ENCODE data around the gene ZNF106. TPM values are rescaled to one million over a fixed set of nuclear protein-coding genes. Genes with fewer than 3 reads are reported as not detected.

The ZNF106 gene
- polyA plus RNA-seq (ENCODE audit: insufficient read depth in 1 of 5, insufficient read length in 5 of 5, low replicate concordance in 1 of 5) = 10 to 100 TPM; 37.3 to 53.1 (median 46.1) TPM
- long read RNA-seq, donor 1 = 0 reads
- long read RNA-seq, donor 2, full-length matches to known transcripts = 1 of 1 reads
- long read RNA-seq, donor 2, partial matches to known transcripts = 0 of 1 reads
- long read RNA-seq, donor 2, other reads (novel, unspliced or antisense) = 0 of 1 reads
- long read RNA-seq, donor 3 = 0 reads
- long read RNA-seq, donor 4 = 0 reads
- long read RNA-seq, donor 5, full-length matches to known transcripts = 2 of 19 reads
- long read RNA-seq, donor 5, partial matches to known transcripts = 17 of 19 reads
- long read RNA-seq, donor 5, other reads (novel, unspliced or antisense) = 0 of 19 reads
- long read RNA-seq, donor 6 = 0 reads
- long read RNA-seq, donor 7, partial matches to known transcripts = 6 of 6 reads
- long read RNA-seq, donor 7, other reads (novel, unspliced or antisense) = 0 of 6 reads
- long read RNA-seq, donor 8 = 0 reads

DNA sequence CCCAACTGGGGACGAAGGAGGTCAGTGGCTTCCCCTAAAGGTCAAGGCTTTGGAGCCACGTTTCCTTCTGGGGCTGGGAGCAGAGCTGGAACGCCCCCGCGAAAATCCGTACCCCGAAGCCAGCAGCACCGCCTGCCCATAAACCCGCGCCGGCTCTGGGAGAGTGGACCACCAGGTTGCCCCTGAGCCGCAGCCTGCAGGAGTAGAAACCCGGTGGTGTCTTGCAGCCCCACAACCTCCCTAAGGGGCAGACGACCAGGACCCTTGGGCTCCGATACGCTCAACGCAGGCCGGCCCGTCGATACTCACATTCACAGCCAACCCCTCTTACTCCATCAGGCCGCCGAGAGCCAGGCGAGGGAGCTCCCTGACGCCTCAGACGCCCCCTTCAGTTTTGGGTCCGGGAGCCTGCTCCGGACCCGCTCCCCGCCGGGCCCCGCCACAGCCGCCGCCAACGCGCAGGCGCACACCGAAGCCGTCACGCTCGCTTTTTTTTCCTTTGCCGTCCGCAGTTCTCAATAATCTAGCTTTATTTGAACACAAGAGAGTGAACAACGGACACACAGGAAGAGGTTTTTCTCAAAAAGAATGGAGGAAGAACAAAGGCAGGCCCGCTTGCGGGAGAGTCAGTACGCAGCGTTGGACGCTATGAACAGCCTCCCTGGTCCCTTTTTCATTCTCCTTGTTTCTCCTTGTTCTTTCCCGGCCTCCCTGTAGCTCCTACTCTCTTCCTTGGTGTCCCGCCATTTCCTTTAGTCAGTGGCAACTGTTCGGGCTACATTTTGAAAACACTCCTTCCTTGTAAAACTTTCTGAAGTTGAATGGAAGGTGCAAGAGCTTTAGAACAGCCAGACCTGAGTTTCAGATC is at the start of gene ZNF106:
Gene ZNF106 (minus strand): TSS at position 471 of the 868 bp plus-strand sequence. CDS start 18,852 bp downstream, outside the sequence.
- DNase-seq = peak; percentile 94

DNA sequence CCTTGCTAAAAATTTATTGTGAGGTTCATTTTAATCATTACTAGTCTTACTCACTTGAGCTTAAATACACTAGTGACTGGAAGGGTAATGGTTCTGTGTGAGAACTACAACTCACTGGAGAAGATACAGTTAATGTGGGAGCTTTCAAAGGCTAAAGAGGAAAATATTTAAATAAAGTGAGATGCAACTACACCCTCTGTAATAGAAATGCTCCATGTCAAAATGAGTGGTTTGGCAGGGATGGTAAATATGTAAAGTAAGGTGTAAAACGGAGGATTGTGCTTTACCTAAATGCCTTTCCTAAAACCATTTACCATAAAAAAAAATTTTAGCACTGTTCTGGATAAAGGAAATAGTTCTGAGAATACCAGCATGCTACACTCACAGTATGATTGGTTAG is 42.3 kb upstream of the ZNF106 start:
- no peak for DNase-seq

DNA sequence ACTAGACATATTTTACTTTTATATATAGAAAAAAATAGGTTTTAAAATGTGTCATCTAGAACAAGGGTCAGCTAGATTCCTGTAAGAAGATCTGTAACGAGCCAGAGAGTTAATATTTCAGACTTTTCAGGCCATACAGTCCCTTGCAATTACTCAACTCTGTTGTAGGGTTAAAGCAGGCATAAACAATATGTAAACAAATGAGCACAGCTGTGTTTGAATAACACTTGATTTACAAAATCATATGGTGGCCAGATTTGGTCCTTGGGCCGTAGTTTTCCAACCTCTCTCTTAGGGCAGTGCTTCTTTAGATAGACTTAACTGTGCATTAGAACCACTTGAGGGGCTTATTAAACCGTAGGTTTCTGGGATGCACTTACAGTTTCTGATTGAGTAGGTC is 38.0 kb upstream of the ZNF106 start:
- no peak for DNase-seq

DNA sequence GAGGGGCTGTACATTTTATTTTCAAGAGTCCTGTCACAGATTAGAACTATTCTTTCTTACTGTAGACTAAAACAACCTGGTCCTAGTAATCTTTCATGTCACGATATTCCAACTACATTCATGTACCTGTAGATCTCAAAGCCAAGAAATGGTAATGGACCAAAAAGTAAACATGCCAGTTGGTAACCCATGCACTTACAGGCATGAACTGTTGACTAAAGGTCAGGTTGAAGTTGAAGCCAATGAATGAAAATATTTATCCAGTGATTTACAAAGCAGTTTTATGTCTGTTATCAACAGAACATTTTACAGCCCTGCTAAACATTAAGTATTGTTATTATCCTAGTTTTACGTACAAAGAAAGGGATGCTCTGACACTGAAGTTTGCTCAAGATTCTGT is 32.4 kb upstream of the ZNF106 start:
- DNase-seq = no peak

DNA sequence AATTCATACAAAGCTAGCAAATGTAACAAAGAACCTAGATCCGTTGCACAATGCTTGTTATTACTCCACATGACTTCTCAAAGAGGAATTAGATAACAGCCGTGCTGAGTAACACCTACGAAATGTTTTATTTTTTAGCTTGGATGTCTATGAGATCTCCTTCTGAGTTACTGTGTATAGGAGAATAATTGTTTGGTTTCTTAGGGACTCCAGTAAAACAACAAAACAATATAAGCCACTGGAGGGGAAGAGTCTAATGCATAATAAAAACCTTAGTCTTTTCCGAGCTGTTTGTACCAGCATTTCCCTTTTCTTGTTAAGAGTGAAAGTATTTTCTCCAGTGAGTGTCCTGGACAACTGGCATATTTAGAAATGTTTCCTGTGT is 20.1 kb upstream of the ZNF106 start:
- DNase-seq = no peak

DNA sequence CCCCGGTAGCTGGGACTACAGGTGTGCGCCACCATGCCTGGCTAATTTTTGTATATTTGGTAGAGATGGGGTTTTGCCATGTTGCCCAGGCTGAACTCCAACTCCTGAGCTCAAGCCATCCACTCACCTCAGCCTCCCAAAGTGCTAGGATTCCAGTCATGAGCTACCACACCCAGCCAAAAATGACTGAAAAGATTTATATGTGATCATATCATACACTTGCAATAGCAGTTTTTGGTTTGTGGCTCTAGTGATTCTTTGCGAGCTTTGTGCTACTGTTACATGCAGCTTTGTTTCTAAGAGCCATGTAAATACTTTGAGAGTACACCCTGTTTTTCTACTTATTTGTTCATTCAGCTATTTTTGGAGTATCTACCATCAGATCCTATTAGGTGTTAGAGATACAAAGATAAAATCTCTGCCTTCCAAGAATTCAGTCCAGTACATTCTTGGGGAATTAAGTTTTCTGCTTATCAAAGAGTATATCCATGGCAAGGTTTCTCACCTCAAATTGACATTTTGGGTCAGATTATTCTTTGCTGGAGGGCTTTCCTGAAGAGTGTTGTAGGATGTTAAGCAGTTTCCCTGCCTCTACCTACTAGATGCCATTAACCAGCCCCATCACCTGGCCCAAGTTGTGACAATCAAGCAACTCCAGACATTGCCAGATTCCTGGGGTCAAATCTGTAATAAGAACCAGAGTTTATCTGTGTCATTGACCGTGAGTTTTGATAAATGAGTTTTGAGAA is 19.5 kb upstream of the ZNF106 start:
- no peak for DNase-seq

DNA sequence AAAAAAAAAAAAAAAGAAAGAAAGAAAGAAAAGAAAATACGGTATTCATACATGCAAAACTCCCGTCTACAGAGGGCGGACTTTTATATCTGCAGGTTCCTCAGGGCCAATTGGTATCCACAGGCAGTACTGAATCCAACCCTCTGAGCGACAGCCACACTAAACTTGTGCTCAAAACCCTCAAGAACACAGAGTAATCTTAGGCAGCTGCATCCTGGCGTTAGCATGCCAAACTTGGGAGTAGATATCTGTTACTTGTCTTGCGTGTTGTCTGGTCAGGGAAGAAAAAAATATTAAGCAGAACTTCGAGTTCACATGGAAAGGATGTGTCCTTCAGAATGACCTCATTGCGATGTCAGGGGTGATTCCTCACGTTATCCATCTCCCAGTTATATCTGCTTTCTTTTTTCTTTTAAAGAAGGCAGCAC is 17.3 kb upstream of the ZNF106 start:
- no peak for DNase-seq

DNA sequence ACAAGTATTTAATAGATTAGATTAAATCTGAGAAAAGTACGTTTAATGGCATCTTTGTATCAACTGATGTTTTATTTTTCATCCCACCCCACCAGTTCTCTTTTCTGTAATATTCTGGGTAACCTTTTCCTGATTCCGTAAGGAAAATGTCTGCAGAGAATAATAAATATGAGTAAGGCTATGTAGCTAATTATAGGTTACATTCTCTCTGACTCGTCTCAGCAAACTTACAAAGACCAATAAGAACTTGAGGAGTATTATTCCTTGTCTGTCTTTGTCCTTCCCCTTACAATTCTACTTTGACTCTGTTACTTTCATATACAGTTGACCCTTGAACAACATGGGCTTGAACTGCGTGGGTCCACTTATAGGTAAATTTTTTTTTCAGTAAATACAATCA is 16.6 kb upstream of the ZNF106 start:
- no peak for DNase-seq

DNA sequence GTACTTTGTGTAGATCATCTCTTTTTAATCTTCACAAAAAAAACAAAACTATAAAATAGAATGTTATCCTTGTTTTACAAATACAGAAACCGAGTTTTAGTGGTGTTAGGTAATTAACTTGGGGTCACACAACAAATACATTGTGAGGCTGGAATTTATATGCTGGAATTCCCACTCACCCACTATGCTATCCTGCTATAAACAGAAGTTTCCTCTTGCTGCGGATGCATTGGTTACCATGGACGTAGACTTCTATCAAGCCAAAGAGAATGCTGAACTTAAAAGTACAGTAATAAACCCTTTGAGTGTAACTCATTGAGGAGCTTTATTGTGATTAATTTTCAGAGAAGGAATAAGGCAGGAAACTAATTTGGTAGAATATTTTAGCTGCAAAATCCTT is 13.7 kb upstream of the ZNF106 start:
- DNase-seq = no peak

DNA sequence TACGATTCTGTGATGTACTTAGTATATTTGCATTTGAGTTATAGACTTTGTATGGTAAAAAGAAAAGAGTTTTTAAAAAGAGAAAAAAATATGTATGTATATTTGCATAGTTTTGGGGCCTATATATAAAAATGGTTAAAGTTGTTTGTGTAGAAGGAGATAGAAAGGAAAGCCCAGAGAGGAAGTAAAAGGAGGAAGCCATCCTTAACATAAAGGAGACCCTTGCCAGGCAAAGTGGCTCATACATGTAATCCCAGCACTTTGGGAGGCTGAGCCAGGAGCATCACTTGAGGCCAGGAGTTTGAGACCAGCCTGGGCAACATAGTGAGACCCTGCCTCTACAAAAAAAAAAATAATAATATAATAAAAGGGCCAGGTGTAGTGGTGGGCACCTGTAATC is 12.9 kb upstream of the ZNF106 start:
- no peak for DNase-seq

DNA sequence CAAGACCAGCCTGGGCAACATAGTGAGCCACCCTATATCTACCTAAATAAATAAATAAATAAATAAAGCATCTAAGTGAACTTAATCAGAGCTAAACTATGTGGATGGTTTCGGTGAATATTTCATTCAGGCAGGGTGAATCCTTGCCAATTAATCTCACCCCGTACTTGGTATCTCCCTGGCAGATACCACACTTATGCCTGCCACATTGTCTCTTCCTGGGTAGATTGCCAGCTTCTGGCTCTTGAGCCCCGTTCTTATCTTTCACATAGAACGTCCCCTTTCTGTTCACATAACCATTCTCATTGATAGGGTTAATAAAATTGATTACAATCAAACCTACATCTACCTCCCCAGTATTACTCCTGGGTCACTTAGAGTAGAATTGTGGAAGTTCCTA is 11.5 kb upstream of the ZNF106 start:
- DNase-seq = no peak

DNA sequence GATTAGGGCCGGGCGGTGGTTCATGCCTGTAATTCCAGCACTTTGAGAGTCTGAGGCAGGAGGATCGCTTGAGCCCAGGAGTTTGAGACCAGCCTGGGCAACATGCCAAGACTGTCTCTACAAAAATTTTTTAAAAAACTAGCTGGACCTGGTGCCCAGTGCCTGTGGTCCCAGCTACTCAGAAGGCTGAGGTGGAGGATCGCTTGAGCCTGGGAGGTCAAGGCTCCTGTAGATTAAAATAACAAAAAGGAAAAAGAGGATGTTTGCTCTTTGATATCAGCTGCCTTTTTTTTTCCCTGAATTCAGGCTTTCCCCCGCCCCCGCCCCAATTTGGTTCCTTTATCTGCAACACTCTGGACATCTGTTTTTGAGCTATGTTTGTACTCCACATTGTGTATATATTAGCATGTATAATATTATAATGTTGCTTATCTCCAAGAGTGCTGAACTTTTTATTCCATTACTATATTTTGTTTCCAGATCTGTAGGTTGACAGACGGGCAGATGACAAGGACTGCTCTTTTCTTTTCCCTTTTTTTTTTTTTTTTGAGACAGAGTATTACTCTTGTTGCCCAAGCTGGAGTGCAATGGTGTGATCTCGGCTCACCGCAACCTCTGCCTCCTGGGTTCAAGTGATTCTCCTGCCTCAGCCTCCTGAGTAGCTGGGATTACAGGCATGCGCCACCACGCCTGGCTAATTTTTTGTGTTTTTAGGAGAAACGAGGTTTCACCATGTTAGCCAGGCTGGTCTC is 9.1 kb upstream of the ZNF106 start:
- no peak for DNase-seq

DNA sequence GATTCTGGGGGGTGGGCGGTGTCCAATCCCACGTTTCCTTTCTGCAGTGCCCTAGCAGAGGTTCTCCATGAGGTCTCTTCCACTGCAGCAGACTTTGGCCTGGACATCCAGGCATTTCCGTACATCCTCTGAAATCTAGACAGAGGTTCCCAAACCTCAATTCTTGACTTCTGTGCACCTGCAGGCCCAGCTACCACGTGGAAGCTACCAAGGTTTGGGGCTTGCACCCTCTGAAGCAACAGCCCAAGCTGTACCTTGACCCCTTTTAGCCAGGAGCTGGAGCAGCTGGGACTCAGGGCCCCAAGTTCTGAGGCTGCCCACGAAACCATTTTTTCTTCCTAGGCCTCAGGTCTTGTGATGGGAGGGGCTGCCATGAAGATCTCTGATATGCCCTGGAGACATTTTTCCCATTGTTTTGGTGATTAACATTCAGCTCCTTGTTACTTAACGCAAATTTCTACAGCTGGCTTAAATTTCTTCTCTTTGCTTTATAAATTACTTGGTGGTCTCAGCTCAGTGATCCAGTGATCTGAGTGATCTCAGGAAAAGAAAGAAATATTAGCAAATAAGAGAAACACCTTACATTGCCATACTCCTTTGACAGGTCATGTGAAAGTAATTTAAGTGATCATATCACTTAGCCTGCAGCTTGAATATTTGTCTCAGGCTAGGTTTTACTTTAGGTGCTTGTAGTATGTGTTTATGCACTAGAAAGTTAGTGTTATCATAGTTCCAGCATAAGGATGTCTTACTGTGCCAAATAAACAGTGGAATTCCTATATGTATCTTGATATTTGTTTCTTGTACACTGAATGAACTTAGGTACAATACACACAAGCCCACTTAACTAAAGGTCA is 7.5 kb upstream of the ZNF106 start:
- DNase-seq = no peak

DNA sequence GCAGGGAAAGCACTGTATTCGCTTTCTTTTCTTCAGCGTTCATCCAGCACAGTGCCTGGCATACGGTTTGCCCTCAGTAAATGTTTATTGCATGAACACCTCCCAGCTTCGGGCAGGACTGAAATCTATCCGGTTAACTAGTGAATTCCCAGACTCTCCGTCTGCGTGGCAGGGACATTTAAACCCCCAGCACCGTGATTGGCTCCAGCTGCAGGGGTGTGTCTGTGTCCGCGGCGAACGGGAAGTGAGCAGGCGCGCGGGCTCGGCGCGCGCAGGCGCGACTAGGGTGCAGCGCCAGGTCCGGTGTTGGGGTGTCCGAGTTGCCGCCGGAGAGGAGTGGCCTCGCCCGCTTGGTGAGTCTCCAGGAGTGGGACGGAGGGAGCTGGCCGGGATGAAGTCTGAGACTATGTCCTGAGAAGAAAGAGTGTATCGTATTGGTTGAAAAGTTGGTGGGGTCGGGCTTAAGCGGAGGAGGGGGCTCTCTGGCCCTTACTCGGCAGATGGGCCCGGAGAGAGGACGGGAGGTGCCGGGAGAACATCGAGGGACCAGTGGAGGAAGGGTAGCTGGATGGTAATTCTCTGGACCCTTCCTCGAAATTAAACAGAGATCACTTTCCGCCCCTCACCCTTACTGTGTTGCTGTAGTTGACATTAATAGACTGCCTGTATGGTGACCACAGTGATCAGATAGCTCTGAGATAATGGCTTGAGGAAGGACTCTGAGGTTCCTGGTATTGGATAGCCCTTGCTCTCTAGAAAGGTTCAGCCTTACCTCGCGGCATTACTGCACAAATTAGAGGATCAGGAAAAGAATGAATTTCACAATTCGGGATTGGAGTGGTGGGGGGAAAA is 4.6 kb upstream of the ZNF106 start, which contains the start of gene SNAP23:
Gene SNAP23 (plus strand): TSS at position 274 of the 852 bp plus-strand sequence. CDS start 16,213 bp downstream, outside the sequence.
- peak; percentile 90 to 92 for DNase-seq

DNA sequence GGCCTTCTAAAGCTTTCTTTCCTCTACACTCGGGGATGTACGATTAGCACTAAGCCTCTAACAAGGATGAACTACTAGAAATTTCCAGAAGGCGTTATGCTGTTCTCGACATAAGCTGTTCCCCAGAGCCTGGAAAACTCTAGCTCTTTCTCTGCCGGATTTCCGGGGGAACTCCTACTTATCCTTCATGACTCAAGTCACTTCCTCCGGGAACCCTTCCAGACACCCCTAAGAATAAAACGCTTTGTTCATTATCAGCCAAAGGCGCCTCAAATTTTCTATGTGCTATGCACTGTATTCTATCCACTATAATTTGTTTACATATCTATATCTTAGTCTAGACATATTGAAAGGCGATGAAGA is 4.0 kb upstream of the ZNF106 start:
- no peak for DNase-seq

DNA sequence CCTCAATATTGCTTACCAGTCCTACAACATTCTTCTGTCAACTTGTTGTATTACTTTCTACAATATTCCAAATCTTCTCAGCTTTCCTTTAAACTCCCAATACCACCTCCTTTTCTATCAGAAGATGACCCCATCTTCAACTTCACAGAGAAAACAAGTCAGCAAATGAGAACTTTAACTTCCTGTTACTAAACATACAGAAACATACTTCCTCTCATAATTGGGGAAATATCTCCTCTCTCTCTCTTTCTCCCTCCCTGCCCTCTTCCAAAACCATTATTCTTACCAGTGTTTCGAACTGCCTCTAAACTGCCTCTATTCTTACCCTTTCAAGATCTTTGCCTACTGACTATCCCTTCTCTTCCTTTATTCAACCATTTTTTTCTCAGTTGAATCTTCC is 2.7 kb upstream of the ZNF106 start:
- no peak for DNase-seq

DNA sequence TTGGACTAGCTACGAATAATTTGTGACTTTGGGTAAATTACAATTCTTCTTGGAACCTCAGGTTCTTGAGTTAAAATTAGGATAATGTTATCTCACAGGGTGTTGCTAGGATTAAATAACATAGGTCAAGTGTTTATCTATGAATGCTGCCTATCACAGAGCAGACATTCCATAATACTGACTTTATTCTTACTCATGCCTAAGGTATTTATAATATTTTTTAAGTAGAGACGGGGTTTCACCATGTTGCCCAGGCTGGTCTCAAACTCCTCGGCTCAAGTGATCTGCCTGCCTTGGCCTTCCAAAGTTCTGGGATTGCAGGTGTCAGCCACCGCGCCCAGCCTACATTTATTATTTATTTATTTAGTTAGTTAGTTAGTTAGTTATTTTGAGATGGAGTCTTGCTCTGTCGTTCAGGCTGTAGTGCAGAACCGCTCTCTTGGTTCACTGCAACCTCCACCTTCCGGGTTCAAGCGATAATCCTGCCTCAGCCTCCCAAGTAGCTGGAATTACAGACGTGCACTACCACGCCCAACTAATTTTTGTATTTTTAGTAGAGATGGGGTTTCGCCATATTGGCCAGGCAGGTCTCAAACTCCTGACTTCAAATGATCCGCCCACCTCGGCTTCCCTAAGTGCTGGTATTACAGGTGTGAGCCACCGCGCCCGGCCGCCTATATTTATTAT is 741 bp upstream of the ZNF106 start:
- no peak for DNase-seq

DNA sequence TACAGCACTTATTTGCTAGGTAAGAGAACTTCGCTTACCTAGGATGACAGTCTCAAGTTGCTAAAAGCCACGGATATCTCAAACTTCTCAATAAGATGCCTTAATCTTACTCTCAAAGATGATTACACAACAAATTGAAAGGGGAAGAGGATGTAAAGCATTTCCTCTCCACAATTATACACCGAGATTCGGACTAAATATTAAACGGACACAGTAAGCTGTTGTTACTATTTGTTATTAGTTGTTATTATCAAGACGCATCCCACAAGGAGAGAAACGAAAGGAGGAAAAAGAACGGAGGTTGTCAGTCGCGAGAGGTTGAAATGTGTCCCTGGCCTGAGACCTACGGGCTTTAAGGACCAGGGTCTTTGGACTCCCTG is 660 bp downstream of the ZNF106 start:
- peak; percentile 24 to 49 for DNase-seq

DNA sequence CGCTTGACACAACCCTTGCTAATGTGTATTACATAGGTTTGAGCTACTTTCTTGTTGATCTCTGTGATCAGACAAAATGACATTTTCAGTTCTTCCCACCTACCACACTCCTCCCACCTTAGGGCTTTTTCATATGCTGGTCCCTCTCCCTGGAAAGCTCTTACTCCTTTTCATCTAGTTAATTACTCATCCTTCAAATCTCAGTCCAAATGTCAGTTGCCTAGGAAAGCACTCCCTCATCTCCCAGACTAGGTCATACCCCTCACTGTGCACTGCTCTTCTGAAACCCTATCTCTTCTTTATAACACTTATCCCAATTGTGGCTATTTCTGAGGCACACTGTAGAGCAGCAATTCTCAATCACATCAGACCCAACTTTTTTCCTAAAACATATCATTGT is 7.3 kb downstream of the ZNF106 start:
- DNase-seq = no peak

Measured in right lung (tissue), 10 donors.